Measurements from ENCODE around the gene KLF3. TPM values are rescaled to one million over a fixed set of nuclear protein-coding genes. Genes with fewer than 3 reads are reported as not detected.

The KLF3 gene
- total RNA-seq, 2 donors from 2014 or later = 47.7 to 55.4 TPM

DNA sequence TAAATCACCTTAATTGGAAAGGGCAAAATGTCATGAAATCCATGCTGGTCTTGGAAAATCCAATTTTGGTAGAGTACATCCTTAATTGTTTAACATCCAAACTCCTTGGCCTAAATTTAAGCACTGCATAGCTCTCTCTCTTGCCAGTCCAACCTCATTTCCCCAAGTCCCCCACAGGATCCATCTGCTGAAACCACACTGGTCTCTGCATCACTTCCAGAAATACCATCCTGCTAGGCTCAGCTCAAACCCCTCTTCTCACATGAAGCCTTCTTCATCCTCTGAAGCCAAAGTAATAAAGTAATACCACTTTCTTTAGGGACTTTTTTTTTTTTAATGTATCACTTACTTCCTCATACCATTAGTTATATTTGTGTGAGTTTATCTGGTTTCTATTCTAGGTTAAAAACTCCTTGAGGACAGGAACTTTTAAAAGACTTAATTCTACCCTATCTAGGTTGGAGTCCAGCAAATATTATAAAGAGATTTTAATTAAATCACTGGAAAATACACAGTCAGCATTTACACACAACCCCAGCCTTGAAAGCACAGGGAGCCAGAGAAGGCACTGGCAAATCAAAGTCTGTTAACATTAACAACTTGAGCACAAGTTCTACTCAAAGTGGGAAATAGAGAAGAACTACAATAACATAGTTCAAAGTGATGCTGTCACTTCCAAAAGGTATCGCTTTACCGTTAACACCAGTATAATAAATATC is 16.7 kb upstream of the KLF3 start:
- Histone ChIP-seq H3K36me3 (no peaks in the 10 kb centered on the region), H3K4me1 (replicated peaks) (no peaks in the 10 kb centered on the region), H3K9me3 (no peaks in the 10 kb centered on the region), H3K4me3 (no peak overlapping the region), H3K27me3 (replicated peaks; ENCODE audit: insufficient read depth) (no peaks in the 10 kb centered on the region), H3K27ac (no peak overlapping the region)
- intact Hi-C loops (cut with DNase I) = no loop called here
- TF ChIP-seq, protein P1, sequence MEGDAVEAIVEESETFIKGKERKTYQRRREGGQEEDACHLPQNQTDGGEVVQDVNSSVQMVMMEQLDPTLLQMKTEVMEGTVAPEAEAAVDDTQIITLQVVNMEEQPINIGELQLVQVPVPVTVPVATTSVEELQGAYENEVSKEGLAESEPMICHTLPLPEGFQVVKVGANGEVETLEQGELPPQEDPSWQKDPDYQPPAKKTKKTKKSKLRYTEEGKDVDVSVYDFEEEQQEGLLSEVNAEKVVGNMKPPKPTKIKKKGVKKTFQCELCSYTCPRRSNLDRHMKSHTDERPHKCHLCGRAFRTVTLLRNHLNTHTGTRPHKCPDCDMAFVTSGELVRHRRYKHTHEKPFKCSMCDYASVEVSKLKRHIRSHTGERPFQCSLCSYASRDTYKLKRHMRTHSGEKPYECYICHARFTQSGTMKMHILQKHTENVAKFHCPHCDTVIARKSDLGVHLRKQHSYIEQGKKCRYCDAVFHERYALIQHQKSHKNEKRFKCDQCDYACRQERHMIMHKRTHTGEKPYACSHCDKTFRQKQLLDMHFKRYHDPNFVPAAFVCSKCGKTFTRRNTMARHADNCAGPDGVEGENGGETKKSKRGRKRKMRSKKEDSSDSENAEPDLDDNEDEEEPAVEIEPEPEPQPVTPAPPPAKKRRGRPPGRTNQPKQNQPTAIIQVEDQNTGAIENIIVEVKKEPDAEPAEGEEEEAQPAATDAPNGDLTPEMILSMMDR (IDR thresholded peaks at IDR 0.05) = no peak
- TF ChIP-seq POLR2AphosphoS5 (IDR thresholded peaks at IDR 0.05) (no peak), POLR2A (IDR thresholded peaks at IDR 0.05) (no peak)
- DNase-seq (ENCODE audit: low spot score) = no peak
- 92% methylated on average over 2 of the region's 2 CpGs for WGBS

DNA sequence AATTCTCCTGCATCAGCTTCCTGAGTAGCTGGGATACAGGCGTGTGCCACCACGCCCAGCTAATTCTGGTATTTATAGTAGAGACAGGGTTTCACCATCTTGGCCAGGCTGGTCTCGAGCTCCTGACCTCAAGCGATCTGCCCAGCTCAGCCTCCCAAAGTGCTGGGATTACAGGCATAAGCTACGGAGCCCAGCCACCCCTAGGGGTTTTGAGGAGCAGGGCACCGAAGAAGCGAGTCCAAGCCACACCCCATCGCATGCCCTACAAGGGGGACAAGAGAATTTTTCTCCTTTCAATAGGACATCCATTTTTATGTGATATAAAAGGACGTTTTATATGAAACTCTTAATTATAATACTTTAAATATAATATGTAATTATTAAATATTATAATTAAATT is 13.9 kb upstream of the KLF3 start:
- DNase-seq (ENCODE audit: low spot score) = no peak
- Histone ChIP-seq H3K27ac (no peak overlapping the region), H3K4me3 (no peak overlapping the region), H3K36me3 (no peaks in the 10 kb centered on the region), H3K27me3 (replicated peaks; ENCODE audit: insufficient read depth) (no peaks in the 10 kb centered on the region), H3K4me1 (replicated peaks) (no peaks in the 10 kb centered on the region), H3K9me3 (no peaks in the 10 kb centered on the region)
- 85% methylated on average over 9 of the region's 9 CpGs for WGBS
- TF ChIP-seq POLR2A (IDR thresholded peaks at IDR 0.05) (no peak), POLR2AphosphoS5 (IDR thresholded peaks at IDR 0.05) (no peak)
- TF ChIP-seq, protein P1 (IDR thresholded peaks at IDR 0.05) = no peak
- intact Hi-C loops (cut with DNase I) = no loop called here

DNA sequence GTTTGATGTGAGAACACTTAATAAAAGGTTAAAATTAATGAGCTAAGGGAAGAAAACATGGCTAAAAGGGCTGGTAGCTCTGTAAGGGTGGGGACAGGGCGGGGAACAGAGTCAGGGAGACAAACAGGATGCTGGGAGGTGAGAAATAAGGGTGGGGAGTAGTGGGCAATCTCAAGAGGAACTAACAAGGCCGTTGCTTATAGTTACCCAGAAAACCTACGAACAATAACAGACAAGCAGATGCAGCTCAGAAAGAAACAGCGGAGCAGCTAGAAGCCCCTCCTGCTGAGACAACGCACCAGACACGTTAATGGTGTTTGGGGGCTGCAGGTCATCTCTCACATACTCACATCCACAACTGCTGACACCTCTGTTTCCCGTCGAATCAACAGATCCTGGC is 9.7 kb upstream of the KLF3 start:
- 82% methylated on average over 8 of the region's 8 CpGs for WGBS
- no peaks in the 10 kb centered on the region for H3K27me3 ChIP-seq (replicated peaks; ENCODE audit: insufficient read depth)
- H3K36me3 ChIP-seq = no peaks in the 10 kb centered on the region
- no peak overlapping the region for H3K4me3 ChIP-seq
- intact Hi-C loops (cut with DNase I) = no loop called here
- no peak for DNase-seq (ENCODE audit: low spot score)
- H3K27ac ChIP-seq = no peak overlapping the region
- no peaks in the 10 kb centered on the region for H3K9me3 ChIP-seq
- no peaks in the 10 kb centered on the region for H3K4me1 ChIP-seq (replicated peaks)
- no peak for TF ChIP-seq POLR2A (IDR thresholded peaks at IDR 0.05)

DNA sequence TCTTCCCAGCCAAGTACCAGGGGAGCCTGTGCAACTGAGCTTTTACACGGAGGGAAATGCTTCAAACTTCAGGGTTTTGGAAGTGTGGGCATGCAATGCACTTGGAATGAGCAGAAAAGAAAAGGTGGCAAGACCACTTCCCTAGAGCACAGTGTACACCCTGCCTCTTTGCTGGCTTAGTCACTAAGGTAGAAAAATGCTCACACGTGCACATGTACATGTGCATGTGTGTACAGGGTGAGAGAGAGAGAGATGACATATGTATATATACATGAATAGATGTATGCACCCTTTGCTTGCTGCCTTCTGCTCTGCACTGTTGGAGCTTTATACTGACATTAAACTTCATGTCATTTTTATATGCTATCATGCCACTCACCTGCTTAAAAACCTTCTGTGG is 7.9 kb upstream of the KLF3 start:
- TF ChIP-seq POLR2AphosphoS5 (IDR thresholded peaks at IDR 0.05) (no peak), POLR2A (IDR thresholded peaks at IDR 0.05) (no peak)
- TF ChIP-seq, protein P1 (IDR thresholded peaks at IDR 0.05) = no peak
- Histone ChIP-seq H3K27ac (no peak overlapping the region), H3K4me1 (replicated peaks) (no peaks in the 10 kb centered on the region), H3K36me3 (no peaks in the 10 kb centered on the region), H3K27me3 (replicated peaks; ENCODE audit: insufficient read depth) (no peaks in the 10 kb centered on the region), H3K9me3 (no peaks in the 10 kb centered on the region), H3K4me3 (no peak overlapping the region)
- intact Hi-C loops (cut with DNase I) = no loop called here
- DNase-seq (ENCODE audit: low spot score) = no peak
- 74% methylated on average over 2 of the region's 2 CpGs for WGBS

DNA sequence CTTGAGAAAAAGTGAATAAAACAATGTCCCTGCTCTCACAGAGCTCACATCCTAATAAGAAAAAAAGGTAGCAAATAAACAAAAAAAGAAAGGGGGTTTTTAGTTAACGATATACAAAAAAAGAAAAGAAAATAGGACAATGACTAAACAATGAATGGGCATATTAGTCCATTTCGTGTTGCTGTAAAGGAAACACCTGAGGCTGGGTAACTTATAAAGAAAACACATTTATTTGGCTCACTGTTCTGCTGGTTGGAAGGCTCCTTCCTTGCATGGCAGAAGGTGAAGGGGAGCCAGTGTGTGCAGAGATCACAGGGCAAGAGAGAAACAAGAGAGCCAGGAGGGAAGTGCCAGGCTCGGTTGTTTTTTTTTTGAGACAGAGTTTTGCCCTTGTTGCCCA is 4.7 kb upstream of the KLF3 start:
- intact Hi-C loops (cut with DNase I) = no loop called here
- Histone ChIP-seq H3K36me3 (no peaks in the 10 kb centered on the region), H3K4me1 (replicated peaks) (no peaks in the 10 kb centered on the region), H3K27me3 (replicated peaks; ENCODE audit: insufficient read depth) (no peaks in the 10 kb centered on the region), H3K9me3 (no peaks in the 10 kb centered on the region), H3K27ac (no peak overlapping the region), H3K4me3 (no peak overlapping the region)
- no peak for DNase-seq (ENCODE audit: low spot score)
- TF ChIP-seq, protein P1 (IDR thresholded peaks at IDR 0.05) = no peak
- TF ChIP-seq POLR2A (IDR thresholded peaks at IDR 0.05) (no peak), POLR2AphosphoS5 (IDR thresholded peaks at IDR 0.05) (no peak)
- 76% methylated on average over 3 of the region's 3 CpGs for WGBS
